ENCODE results near the gene AKAP9.
"Not testable (repeated sequence)": the region's sequence is repeated elsewhere in the genome, so short reads cannot be mapped to it uniquely, and the experiment has no call there.

The AKAP9 gene

DNA sequence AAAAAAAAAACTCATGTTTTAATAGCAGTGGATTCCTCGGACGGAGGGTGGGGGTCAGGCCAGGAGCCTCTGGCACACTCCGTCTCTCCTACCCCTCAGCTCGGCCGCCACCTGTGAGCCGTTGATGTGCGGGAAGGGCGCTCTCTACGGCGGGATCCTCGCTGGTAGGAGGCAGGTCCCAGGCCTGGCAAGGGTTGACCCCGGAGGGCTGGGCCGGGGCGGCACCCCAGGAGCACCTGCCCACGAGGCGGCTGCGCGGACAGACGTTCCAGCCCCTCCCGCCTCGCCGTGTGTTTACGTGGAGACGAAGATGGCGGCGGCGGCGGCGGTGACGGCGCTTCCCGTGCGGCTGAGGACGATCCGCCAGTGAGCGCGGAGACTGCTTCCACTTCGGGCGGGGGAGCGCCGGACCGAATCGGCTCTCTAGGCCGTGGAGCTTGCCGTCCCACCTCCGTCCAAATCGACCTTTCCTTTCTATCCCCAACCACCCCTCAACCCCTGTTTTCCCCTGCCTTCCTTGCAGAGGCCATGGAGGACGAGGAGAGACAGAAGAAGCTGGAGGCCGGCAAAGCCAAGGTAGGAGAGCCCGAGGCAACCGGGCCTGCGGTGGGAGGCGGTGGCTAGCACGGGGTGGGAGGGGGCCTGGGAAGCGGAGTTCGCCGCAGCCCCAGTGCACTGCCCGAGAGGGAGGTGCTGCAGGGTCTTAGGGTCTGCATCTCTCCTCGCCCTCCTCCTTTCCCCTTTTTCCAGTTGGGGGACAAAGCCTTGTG is at the start of gene AKAP9:
Gene AKAP9, plus strand, starts transcription at position 291 of the 770 bp plus-strand sequence. Its CDS starts 238 bp downstream, at position 529.
- no peak for DNase-seq (ENCODE audit: low read depth, low spot score)

DNA sequence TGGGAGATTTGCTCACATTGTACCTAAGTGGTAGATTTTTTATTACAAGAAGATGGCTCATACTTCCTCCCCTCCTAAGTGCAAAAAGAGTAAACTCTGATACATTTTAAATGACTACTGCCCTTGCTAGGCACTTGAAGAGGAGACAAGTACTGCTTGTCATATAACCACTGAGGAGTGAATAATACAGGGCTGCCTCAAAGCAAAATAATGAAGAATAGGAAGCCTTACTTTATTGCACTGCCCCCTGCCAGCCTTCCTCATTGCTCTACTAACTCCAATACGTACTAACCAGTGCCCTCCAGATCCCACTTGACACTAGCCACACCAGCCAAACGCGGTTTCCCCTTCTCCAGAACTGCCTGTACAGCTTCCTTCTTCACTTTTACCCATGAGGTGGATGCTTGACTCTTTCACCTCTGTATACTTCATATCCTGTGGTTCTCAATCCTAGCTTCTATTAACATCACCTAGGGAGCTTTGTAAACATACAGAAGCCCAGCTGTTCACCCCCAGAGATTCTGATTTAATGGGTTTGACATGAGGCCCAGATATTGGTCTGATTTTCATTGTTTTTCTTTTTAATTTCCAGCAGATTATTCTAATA is 48.5 kb upstream of the AKAP9 start:
- DNase-seq (ENCODE audit: low read depth, low spot score), result no peak

DNA sequence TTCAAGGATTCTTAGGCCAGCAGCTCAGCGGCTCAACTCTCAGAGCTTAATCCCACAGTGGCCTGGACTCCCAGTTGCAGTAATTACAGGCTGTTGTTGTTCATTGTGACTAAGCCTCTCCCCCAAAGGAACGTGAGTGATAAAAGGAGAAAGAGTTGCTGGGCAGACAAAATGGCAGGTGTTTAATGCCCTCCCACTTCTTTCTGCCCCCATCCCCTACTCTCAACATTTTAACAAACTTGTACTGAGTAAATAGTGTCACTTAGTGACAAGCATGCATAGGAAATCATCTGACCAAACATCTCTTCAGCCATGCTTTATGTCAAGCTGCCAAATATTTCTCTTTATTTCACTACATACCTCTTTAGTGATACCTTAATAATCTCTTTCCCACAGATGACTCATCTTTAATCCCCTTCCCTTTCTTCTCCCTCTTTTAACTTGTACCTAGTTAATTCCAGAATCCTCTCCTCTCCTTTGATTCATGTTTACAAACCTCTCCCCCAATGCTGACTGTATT is 47.8 kb upstream of the AKAP9 start:
- no peak for DNase-seq (ENCODE audit: low read depth, low spot score)

DNA sequence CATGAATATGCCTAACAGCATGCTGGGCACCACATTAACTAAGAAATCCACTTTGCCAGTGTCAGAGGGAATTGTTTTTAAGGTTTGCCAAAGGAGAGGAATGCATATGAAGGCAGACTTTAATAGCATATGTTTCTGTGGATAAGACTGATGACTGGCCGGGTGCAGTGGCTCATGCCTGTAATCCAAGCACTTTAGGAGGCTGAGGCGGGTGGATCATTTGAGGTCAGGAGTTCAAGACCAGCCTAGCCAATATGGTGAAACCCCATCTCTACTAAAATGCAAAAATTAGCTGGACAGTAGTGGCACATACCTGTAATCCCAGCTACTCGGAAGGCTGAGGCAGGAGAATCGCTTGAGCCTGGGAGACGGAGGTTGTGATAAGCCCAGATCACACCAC is 47.0 kb upstream of the AKAP9 start:
- DNase-seq (ENCODE audit: low read depth, low spot score), result not testable (repeated sequence)

DNA sequence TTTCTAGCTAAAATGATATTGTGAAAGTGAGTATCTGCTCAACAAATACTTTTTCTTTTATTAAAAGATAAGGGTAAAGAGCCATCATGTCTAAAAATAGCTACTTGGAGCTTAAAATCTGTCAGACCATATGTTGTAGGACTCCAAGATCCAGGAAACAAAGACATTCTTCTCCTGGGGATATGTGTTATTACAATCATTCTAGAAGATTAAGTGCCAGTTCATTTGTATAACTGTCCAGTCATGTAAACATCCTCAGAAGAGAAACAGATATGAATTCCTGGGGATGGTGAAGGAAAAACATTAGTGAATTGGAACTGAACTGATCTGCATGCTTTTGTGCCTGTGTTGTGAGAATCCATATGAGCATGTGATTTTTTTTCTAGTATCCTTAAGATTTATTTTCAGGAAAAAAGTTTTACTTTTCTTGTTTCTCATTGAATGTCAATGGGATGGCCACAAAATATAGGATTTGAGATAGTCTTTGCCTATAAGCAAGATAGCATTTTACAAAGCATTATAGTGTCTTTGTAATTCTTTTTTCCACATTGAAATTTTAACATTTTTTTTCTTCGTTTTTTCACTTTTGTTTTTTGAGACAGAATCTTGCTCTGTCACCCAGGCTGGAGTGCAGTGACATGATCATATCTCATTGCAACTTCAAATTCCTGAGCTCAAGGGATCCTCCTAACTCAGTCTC is 45.7 kb upstream of the AKAP9 start:
- no peak for DNase-seq (ENCODE audit: low read depth, low spot score)

DNA sequence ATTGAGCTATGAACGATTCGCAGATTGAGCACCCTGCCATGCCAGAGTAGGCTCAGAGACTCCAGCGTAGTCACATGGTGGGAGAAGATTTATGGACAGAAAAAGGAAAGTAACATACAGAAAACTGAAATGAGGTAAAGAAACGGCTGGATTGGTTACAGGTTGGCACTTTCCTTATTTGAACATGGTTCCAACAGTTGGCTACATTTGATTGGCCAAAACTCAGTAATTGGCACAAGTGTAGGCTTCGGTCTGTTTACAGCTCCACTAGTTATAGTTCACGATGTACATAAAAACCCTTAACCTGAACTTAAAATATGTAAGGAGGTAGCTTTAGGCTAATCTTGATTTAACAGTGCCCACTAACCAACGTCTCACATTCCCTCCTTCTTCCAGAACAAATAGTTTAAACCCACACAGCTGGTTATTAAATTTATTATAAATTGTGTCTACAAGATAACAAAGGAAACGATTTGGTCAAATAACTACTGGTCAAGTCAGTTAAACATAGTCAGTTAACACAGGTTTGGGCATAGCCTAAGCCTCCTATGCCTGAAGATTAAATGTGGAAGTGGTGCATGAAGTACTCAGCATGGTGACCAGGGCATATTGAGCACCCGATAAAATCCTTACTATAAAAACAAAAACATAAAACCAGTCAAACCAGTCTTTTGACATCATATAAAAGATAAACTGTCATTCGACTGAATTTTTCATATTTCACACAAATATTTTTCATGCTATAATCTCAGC is 42.2 kb upstream of the AKAP9 start:
- DNase-seq (ENCODE audit: low read depth, low spot score), result no peak

DNA sequence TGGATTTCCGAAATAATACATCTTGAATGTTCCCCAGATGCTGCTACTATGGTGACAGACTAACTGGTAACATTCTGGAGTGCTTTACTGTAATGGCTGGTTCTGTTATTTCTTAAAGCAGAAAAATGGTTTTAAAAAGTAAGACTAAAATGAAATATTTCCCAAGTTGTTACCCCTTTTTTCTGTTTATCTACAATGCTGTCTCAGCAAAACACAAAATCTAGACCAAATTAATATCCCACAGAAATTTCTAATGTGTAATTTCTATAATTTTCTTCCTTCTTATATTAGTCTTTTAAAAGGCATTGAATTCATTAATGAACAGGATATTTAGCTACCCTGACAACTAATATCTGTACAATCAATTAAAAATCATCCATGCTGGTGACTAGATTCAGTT is 41.1 kb upstream of the AKAP9 start:
- no peak for DNase-seq (ENCODE audit: low read depth, low spot score)

DNA sequence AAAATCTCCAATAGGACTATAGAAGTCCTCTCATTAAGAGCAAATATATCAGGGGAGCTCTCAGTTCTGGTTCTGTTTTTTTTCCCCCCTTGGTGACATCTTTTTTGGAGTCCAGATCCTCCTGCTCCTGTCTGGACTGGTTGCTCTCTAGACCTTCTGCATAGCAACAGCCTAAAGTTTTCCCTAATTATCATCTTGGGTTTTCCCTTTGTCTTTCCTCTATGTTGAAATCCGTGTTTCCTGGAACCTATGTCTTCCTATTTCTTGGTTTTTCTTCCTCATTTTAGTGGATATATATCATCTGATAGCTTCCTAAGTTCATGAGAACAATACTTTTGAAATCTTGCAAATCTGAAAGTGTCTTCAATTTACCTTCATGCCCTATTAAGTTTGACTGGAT is 30.5 kb upstream of the AKAP9 start:
- DNase-seq (ENCODE audit: low read depth, low spot score), result no peak

DNA sequence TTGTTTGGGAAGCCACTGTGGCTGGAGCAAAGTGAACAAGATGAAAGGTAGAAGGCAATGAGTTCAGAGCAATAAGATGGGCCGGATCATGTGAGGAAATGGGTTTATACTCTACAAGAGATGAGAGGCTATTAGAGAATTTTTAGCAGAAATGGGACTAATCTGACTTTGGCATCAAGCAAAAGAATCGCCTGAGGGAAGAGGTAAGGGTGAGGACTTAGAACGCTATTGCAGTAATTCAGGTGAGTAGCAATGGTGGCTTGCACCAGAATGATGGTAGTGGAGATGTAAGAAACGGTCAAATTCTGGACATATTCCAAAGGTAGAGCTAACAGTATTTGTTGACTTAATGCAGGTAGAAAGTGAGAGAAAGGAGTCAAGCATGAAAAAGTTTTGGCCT is 29.5 kb upstream of the AKAP9 start:
- no peak for DNase-seq (ENCODE audit: low read depth, low spot score)

DNA sequence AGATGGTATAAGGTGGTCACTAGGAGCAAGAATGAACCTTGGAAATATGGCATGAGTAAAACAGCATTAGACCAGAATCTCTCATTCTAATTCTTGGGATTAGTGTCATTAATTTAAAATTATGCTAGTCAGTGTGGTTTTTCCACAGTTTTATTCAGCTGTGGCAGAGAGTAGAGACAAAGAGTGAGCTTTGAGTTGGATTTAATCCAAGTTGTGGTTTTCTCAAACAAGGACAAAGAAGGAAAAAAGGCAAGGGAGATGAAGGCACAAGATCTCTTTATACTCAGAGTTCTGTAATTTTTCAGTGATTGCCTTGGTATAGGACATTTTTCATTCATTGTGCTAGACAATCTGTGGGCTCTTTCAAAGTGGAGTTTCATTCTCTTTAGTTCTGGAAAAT is 28.2 kb upstream of the AKAP9 start:
- DNase-seq (ENCODE audit: low read depth, low spot score), result no peak

DNA sequence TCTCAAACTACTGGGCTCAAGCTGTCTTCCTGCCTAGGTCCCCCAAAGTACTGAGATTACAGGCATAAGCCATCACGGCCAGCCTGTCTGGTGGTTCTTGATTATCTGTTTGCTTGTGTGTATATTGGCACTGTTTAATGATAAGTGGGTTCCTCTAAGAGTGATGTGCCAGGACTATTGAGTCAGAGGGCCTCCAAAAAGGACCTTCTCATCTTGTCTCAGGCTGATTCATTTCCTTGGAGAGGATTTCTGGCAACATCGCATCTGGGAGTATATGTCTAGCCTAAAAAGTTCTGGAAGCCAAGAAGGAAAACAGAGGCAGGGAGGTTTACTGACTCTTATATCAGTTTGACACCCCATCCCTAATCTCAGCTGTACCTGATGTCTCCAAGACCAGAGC is 27.1 kb upstream of the AKAP9 start:
- no peak for DNase-seq (ENCODE audit: low read depth, low spot score)

DNA sequence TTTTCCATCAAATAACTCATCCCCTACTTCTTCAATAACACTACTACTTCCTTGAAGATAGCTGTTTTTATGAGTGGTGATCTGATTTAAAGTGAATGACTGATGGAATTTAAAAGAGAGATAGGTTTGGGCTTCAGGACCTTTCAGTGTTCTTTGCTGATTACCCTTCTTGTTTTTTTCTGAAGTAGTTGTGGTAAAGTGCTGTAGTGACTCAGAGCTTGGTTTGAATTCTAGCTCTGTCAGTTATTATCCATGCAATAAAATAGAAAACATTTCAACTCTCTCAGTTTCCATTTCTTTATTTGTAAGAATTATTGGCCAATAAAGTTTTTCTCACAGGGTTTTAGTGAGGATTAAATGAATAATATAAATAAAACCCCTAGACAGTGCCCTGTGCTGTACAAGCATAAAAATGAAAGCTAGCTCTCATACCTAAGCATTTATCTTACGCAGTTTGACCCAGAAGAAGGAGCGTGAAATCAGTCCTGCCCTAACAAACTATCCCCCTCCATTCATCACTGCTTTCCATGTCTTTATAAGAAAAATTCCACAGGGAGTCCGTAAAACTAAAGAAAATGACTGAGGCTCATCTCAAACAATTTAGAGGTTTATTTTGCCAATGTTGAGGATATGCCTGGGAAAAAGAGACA is 25.1 kb upstream of the AKAP9 start:
- DNase-seq (ENCODE audit: low read depth, low spot score), result no peak

DNA sequence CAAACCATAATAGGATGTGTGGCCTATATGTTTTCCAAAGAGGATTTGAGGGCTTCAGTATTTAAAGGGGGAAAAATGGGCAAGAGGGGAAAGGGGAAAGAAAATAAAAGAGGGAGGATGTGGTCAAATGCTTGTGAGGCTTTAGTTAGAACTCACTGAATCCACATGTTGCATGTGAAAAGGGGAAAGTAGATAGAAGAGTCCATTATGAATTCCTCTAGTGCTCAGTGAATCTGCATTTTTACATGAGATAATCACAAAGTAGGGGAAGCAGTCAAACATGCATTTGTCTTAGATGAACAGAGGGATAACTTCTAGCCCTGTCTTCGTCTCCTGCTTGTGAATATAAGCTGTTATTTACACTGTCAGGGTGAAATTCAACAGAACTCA is 24.6 kb upstream of the AKAP9 start:
- DNase-seq (ENCODE audit: low read depth, low spot score), result no peak

DNA sequence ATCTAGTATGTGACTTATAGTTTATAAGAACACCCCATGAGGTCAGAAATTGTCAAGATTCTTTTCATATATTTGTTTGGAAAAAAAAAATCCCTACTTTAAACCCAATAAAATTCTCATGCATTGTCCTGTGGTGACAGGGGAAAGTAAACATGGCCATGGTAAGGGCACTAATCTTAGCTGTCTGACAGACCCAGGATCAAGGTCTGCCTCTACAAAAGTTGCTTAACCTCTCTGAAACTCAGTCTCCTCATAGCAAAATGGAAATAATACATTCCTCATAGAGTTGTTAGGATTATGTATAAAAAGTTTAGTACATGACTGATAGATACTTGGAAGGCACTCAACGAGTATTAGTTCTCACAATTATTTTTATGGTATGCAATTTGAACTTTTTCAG is 22.3 kb upstream of the AKAP9 start:
- DNase-seq (ENCODE audit: low read depth, low spot score), result no peak

DNA sequence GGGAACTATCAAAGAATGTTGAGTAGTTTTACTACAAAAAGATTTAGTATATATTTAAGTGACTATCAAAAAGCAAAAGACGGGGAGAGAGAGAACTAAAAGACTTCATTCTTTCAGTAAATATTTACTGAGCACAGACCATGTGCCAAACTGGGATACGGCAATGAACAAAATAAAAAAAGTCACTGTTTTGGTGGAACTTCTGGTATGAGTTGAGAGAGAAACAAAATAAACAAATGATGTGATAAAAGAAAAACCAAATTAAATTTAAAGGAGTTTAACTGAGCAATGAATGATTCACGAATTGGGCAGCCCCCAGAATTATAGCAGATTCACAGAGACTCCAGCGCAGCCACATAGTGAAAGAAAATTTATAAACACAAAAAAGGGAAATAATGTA is 17.8 kb upstream of the AKAP9 start:
- DNase-seq (ENCODE audit: low read depth, low spot score), result no peak

DNA sequence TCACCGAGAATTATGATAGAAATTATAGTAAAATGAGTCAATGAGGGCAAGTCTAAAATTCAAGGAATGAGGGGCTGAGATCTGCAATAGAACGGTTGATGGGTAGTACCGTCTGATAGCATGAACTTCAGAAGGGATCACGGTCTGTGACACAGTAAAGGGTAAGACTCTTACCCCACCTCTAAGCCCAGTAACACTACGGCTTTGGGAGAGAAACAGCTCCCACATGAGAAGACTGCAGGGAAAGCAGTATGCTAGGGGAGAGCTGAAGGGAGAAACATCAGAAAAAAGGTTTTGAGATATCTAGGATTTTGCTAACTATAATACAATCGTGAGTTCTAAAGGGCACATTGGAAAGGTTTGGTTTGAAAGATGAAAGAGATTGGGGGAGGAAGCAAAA is 12.8 kb upstream of the AKAP9 start:
- no peak for DNase-seq (ENCODE audit: low read depth, low spot score)

DNA sequence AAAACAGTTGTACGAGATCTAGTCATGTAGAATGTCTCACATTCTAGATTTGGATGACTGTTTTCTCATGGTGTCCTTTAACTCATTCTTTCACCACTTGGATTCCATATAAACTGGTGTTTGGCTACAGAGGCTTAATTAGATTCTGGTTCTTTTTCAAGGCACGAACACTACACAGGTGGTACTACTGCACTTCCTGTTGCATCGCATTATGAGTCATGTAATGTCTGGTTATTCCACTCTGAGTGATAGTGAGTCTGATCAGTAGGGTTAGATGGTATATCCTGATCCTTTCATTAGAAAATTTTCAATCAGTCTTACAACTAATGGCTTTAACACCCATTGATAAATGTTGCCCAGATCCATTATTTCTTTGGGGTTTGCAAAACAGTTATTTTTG is 11.2 kb upstream of the AKAP9 start:
- no peak for DNase-seq (ENCODE audit: low read depth, low spot score)

DNA sequence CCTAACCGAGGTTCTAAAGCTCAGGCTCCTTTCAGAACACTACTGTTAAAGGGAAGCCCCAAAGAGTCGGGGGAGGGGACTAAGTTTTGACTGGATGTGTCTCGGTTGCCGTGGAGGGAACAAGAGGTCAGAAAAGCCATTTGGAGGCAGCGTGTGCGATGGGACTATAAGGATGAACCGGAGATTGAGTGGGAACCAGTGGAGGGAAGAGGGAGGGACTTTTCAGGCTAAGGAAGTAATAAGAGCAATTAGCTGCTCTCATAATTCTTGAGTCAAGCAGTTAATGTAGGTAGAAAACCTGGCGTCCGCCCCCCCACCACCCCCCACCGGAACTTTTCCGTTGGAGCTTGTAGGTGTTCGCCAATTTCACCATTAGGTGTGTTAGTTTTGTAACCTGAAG is 491 bp upstream of the AKAP9 start:
- DNase-seq (ENCODE audit: low read depth, low spot score), result no peak

DNA sequence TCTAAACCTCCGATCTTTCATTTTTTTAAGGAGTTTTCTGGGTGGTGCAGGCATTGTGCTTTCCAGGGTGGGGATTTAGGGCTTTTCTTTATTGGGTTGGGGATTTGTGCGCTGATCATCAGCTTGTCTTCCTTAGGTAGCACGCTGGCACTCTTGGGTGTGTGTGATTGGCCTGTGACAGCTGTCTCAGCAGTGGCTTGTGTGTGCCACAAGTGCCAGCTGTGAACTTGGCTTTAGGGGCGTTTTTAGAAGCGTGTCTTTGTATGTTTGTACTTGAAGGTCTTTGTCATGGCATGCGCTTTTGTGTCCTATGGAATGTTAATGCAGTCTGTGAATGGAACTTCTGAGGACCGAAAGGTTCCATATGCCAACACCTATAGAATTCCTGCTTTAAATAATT is 788 bp downstream of the AKAP9 start:
- DNase-seq (ENCODE audit: low read depth, low spot score), result no peak

DNA sequence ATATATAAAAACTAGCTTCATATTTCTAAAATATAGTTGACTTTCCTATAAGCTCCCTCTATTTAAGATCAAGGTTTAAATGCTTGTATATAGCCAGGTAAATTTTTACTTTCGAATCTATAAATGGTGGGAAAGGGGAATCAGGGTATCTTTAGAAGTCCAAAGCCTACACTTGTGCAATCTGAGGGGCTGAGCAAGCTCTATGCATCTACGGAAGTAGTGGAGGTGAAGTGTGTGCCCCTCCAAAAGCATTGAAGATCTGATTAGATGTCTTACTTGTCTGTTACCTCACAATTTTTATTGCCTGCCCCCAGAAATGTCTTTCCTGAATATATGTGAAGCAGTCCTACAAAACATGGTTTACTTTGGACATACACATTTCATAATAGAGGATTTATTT is 1.6 kb downstream of the AKAP9 start:
- no peak for DNase-seq (ENCODE audit: low read depth, low spot score)

DNA sequence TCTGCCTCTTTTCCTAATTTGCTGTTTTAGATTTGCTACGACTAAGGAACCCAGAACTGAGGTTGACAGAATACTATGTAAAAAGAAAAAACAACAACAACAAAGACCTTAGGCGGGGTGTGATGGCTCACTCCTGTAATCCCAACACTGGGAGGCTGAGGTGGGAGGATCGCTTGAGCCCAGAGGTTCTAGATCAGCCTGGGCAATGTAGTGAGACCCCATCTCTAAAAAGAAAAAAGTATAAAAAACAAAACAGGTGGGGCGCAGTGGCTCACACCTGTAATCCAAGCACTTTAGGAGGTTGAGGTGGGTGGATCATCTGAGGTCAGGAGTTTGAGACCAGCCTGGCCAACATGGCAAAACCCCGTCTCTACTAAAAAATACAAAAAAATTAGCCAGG is 4.3 kb downstream of the AKAP9 start:
- DNase-seq (ENCODE audit: low read depth, low spot score), result not testable (repeated sequence)

DNA sequence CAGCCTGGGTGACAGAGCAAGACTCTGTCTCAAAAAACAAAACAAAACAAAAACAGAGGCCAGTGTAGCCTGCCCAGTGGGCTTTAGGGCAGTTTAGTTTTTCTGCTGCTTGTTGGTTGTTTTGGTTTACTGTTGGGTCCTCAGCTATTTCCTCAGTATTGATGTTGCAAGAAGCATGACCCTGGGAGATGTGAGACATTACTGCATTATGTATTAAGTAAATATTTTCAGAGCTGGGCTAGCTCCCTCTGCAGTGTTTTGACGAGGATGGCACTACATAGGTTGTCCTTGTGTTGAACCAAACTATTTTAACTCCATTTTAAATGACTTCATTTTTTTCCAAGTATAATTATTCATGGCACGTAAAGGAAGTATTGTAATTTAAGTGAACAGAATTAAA is 4.8 kb downstream of the AKAP9 start:
- no peak for DNase-seq (ENCODE audit: low read depth, low spot score)
